Keratinocyte (primary cell): ENCODE data around the gene VCAM1. TPM values are rescaled to one million over a fixed set of nuclear protein-coding genes. Genes with fewer than 3 reads are reported as not detected.

Source experiments
- DNase-seq: peaks from one replicate; pipeline ENCODE4 v3.0.0-alpha.2; 2011; ENCODE audit warnings: low read depth, missing footprints, low spot score
- FAIRE-seq: peaks from 2 replicates; lab custom pipeline; 2011; peaks lifted over from hg19 to GRCh38; lab: Jason Lieb, UNC
- H2AFZ ChIP-seq: 2 replicates; pipeline ENCODE4 v1.6.0; 2012; ENCODE audit warnings: low read length, control low read depth, inconsistent platforms; ENCODE audit not compliant: control insufficient read depth
- H3K27ac ChIP-seq: 2 replicates; pipeline ENCODE4 v1.5.1; 2011; ENCODE audit warnings: low read length; ENCODE audit not compliant: control insufficient read depth, insufficient read depth
- H3K27me3 ChIP-seq: 3 replicates; pipeline ENCODE4 v1.6.0; 2011; ENCODE audit warnings: low read length; ENCODE audit not compliant: control insufficient read depth, insufficient read depth; ENCODE audit errors: extremely low read depth
- H3K36me3 ChIP-seq, 2 experiments: 2 replicates in 1 of 2; 3 replicates in 1 of 2; pipeline ENCODE4 v1.5.1; 2011; ENCODE audit warnings: low read length in 2 of 2, mild to moderate bottlenecking in 1 of 2; ENCODE audit not compliant: control insufficient read depth in 2 of 2, insufficient read depth in 2 of 2; ENCODE audit errors: extremely low read depth in 1 of 2
- H3K4me1 ChIP-seq: 3 replicates; pipeline ENCODE4 v1.5.1; 2011; ENCODE audit warnings: low read length; ENCODE audit not compliant: control insufficient read depth, insufficient read depth; ENCODE audit errors: extremely low read depth
- H3K4me2 ChIP-seq: 3 replicates; pipeline ENCODE4 v1.6.0; 2011; ENCODE audit warnings: low read depth, low read length; ENCODE audit not compliant: control insufficient read depth, insufficient read depth; ENCODE audit errors: extremely low read depth
- H3K4me3 ChIP-seq, 3 experiments: fragments of 200-600 bp in 1 of 3; sonication (generic) in 1 of 3; 2 replicates in 2 of 3; 3 replicates in 1 of 3; pipeline ENCODE4 v1.5.1; 2011 to 2016; ENCODE audit warnings: low read length in 3 of 3, mild to moderate bottlenecking in 3 of 3, control low read depth in 2 of 3, inconsistent platforms in 1 of 3, low read depth in 1 of 3, mixed read lengths in 1 of 3, mixed run types in 1 of 3, moderate library complexity in 1 of 3; ENCODE audit not compliant: control insufficient read depth in 2 of 3, insufficient read depth in 2 of 3; ENCODE audit errors: extremely low read depth in 1 of 3
- H3K79me2 ChIP-seq: 2 replicates; pipeline ENCODE4 v1.6.0; 2012; ENCODE audit warnings: low read length; ENCODE audit not compliant: control insufficient read depth, insufficient read depth
- H3K9ac ChIP-seq: 3 replicates; pipeline ENCODE4 v1.6.0; 2011; ENCODE audit warnings: low read length; ENCODE audit not compliant: control insufficient read depth, insufficient read depth; ENCODE audit errors: extremely low read depth
- H3K9me1 ChIP-seq: 3 replicates; pipeline ENCODE4 v1.6.0; 2011; ENCODE audit warnings: low read length; ENCODE audit not compliant: control insufficient read depth, insufficient read depth; ENCODE audit errors: extremely low read depth
- H3K9me3 ChIP-seq: 2 replicates; pipeline ENCODE4 v1.5.1; 2012; ENCODE audit warnings: low read depth, low read length; ENCODE audit not compliant: control insufficient read depth
- H4K20me1 ChIP-seq: 3 replicates; pipeline ENCODE4 v1.6.0; 2011; ENCODE audit warnings: low read length; ENCODE audit not compliant: control insufficient read depth, insufficient read depth; ENCODE audit errors: extremely low read depth
- CTCF ChIP-seq, 3 experiments: IDR thresholded peaks in 1 of 3; conservative IDR thresholded peaks in 1 of 3; optimal IDR thresholded peaks in 1 of 3; 2 replicates in 2 of 3; 3 replicates in 1 of 3; pipeline versions ENCODE3 to v1.5.1; 2011; ENCODE audit warnings: low read length in 3 of 3, mild to moderate bottlenecking in 3 of 3, moderate library complexity in 2 of 3, control low read depth in 1 of 3, inconsistent platforms in 1 of 3; ENCODE audit not compliant: insufficient read depth in 2 of 3; ENCODE audit errors: extremely low read depth in 1 of 3
- EZH2 ChIP-seq: IDR thresholded peaks from one replicate; pipeline ENCODE4 v1.6.1; 2012; ENCODE audit warnings: inconsistent platforms, mild to moderate bottlenecking, low read length, moderate library complexity
- dilution Hi-C: fragments of 300-500 bp; cut with MboI; formaldehyde crosslinking; loops from one replicate; pipeline ENCODE4 v1.7.0; 2020; ENCODE audit warnings: low sequenced_read_pairs; ENCODE audit not compliant: extremely low pct_ligation_motif_present
- polyA plus RNA-seq, 5 experiments: library from polyadenylated mRNA; depleted of rRNA in 3 of 5; stranded (reverse) in 3 of 5; stranded (forward) in 1 of 5; unstranded in 1 of 5; fragments of >200 nt; gene quantifications; 1 replicate in 1 of 5; 2 replicates in 3 of 5; 3 replicates in 1 of 5; pipeline versions ENCODE4 v1.2.1 to v1.2.3, GENCODE V29; 2011 to 2012; ENCODE audit warnings: missing spikeins in 2 of 5, low read depth in 1 of 5, low replicate concordance in 1 of 5

VCAM1 gene
- polyA plus RNA-seq, 1 donor (not counting 4 experiments of a cell fraction or from before 2014, with no cell fraction given), result not detected

DNA sequence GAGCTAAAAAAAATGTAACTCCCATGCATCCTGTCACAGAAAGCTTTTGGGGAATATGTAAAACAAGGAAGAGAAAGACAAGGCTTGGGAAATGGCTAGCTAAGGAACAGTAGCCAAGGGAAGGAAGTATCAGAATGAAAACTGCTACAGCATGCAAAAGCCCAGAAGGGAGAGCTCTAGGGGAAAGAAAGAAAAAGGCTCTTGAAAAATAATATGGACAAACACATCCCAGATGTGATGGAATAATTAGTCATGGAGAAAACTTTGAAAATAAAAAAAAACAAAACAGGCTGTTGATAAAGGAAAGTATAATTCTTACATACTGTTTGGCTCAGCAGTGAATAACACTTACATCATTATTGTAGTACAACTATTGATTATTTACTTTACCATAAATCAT, 47.9 kb upstream of the VCAM1 start:
- Histone ChIP-seq H3K27me3 (no peaks in the 10 kb centered on the region), H4K20me1 (no peaks in the 10 kb centered on the region), H3K79me2 (no peaks in the 10 kb centered on the region), H3K9ac (no peak overlapping the region), H3K4me2 (no peak overlapping the region), H3K36me3 (no peaks in the 10 kb centered on the region), H3K27ac (no peak overlapping the region), H2AFZ (no peak overlapping the region), H3K4me3 (no peak overlapping the region), H3K9me3 (no peaks in the 10 kb centered on the region), H3K4me1 (no peaks in the 10 kb centered on the region), H3K9me1 (no peaks in the 10 kb centered on the region)
- TF ChIP-seq CTCF (optimal IDR thresholded peaks at IDR 0.05 in 1 of 3, IDR thresholded peaks at IDR 0.05 in 1 of 3, conservative IDR thresholded peaks at IDR 0.05 in 1 of 3; ENCODE audit: extremely low read depth in 1 of 3, insufficient read depth in 2 of 3, low read length in 3 of 3) (no peak), EZH2 (no peak)
- no peak for DNase-seq
- no peak for FAIRE-seq
- dilution Hi-C loops, result no loop called here

DNA sequence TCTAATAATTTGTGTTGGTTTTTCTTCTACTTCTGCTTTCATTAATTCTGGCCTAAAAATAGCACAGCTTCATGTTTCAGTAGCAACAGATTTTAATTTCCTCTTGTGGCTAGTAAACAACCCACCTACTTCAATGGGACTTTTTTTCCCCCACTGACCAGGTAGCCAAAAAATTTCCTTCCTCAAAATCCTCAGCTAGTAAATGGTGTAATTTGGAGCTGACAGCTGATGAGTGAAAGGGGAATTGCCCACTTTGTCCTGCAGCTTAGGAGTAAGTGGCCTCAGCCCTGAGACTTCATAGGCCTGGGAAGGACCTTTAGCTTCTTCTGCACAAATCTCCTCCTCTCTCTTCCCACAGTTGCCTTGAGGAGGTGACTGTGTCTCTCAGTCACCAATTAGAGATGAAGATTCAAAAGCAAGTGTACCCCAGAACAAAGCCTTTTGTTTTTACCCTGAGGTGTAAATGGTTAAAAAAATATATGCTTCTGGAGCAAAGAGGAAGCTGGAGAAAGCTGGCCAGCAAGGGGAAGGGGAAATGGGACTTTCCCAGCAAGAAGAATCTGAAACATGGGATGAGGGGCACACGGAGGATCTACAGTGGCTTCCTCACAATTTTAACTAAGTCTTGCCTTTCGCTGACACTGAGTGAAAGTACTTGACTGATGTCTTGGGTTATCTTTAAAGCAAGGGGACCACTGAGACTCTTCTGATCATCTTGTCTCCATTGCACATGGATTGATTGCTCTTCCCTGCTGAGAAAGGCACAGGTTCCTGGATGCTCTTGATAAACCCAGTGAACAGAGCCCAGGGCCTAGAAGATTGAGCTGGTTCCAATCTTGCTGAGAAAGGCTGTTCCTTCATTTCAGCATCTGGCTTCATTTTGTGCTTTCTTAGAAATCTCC, 35.8 kb upstream of the VCAM1 start:
- H3K79me2 ChIP-seq, result no peaks in the 10 kb centered on the region
- no peaks in the 10 kb centered on the region for H3K36me3 ChIP-seq
- dilution Hi-C loops, result no loop called here
- H3K4me3 ChIP-seq, result no peak overlapping the region
- no peaks in the 10 kb centered on the region for H3K9me3 ChIP-seq
- no peak overlapping the region for H3K27ac ChIP-seq
- FAIRE-seq, result no peak
- H4K20me1 ChIP-seq, result no peaks in the 10 kb centered on the region
- no peak overlapping the region for H3K9ac ChIP-seq
- no peak for TF ChIP-seq CTCF (optimal IDR thresholded peaks at IDR 0.05 in 1 of 3, IDR thresholded peaks at IDR 0.05 in 1 of 3, conservative IDR thresholded peaks at IDR 0.05 in 1 of 3; ENCODE audit: extremely low read depth in 1 of 3, insufficient read depth in 2 of 3, low read length in 3 of 3)
- no peak for TF ChIP-seq EZH2
- H3K4me2 ChIP-seq, result no peak overlapping the region
- no peaks in the 10 kb centered on the region for H3K27me3 ChIP-seq
- DNase-seq, result no peak
- no peaks in the 10 kb centered on the region for H3K9me1 ChIP-seq
- H3K4me1 ChIP-seq, result no peaks in the 10 kb centered on the region
- H2AFZ ChIP-seq, result no peak overlapping the region
